GM21717 (cell line): Measurements from ENCODE around the gene ACTRT1.

Source experiments
- ATAC-seq: cut with Tn5 transposase; IDR thresholded peaks from one replicate; pipeline ENCODE4 v1.9.1; 2021; ENCODE audit warnings: mild to moderate bottlenecking, moderate library complexity; ENCODE audit not compliant: unreplicated experiment

The ACTRT1 gene

DNA sequence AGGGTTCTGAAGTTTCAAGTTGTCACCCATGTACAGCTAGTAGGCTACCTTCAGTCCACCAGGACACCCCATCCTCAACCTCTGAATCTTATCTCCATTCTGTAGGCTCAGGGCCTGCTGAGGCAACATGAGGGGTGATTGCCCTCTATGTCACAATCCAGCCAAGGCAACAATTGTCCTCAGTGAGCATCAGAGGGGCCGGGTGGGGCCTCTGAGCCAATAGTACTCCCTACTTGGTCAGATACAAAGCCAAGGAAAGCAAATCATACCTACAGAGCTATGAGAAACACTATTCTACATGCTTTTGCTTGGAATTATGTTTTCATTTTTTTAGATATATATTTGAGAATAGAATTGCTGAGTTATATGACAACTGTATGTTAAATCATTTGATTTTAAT lies at the start of gene ACTRT1:
ACTRT1 (minus strand) TSS at position 101 of the 400 bp plus-strand sequence. CDS start 197 bp downstream, outside the sequence.
- ATAC-seq = no peak

DNA sequence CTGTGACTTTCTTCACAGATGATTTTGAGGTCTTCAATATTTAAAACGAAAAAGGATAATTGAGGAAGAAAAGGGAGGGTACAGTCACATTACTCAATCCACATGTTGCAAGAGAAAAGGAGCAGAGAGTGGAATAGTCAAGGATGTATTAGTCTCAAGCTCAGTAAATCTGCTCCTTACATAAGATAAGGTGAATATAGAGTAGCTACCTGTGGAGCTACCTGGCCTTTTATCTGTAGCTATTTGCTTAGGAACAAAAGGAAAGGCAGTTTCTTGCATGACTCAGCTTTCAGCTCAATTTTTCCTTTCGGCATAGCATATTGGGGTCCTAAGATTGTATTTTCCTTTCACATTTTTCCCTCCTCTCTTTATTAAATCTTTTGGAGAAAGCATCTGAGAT lies 26.3 kb upstream of the ACTRT1 start:
- ATAC-seq = no peak

DNA sequence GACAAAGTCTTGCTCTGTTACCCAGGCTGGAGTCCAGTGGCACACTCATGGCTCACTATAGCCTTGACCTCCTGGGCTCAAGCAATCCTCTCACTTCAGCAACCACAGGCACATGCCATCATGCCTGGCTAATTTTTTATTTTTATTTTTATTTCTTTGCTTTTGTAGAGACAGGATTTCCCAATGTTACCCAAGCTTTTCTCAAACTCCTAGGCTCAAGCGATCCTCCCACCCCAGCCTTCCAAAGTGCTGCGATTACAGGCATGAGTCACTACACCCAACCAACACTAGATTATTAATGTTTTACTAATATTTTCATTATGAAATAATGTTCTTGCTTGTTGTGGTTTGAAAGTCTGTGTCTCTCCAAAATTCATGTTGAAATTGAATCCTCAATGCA lies 5.2 kb upstream of the ACTRT1 start:
- no peak for ATAC-seq

DNA sequence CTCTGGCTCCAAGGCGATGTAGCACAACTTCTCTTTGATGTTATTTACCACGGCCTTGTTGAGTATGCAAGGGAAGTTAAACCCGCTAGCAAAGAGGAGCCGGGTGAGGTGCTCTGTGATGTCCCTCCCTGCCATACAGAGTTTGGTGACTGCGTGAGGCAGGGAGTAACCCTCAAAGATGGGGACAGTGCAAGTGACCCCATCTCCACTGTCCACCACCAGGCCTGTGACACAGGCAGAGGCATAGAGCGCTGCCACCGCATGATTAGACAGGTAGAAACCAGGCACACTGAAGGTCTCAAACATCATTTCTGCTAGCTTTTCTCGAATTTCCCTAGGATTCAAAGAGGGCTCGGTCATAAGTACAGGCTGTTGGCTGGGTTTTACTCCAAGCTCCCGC lies 677 bp downstream of the ACTRT1 start:
- ATAC-seq = no peak

DNA sequence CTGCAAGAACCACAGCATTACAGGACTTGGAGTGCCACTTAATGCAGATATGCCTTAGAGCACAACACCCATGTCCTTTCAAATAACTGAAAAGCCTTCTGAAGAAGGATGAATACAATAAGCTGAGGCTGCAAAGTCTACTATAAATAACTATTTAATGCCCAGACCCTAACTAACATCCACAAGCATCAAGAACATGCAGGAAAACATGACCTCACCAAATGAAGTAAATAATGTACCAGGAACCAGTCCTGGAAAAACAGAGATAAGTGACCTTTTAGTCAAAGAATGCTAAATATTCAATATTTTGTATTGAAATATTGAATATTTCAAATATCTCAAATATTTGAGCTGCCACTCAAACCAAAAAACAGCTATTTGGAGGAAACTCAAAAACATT lies 16.9 kb downstream of the ACTRT1 start:
- no peak for ATAC-seq

DNA sequence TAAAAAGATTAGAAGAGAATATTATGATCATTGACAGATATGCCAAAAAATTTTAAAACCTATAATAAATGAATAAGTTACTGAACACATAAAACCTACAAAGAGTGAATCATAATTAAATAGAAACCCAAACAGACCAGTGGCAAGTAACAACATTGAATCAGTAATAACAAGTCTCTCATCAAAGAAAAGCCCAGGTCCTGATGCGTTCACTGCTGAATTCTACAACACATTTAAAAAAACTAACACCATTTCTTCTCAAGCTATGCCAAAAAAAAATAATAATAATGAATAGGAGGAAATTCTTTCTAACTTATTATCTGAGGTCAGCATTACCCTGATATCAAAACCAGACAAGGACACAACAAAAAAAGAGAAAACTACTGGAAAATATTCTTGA lies 30.6 kb downstream of the ACTRT1 start:
- no peak for ATAC-seq

DNA sequence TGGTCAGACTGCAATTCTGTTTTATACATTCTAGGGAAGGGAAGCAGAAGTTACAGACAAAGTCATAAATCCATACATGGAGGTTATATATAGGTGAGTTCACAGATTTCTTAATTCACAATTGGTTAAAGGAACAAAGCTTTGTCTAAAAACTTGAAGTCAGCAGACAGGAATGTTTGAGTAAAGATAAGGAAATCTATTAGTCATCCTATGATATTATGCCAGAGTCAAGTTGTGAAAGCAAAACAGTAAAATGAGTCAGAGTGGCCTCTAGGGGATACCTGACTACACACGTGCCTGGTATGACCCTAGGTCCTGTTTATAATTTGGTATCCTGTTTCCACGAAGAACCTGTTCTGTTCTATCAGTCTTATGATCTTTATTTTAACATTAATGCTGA lies 31.5 kb downstream of the ACTRT1 start:
- ATAC-seq = no peak

DNA sequence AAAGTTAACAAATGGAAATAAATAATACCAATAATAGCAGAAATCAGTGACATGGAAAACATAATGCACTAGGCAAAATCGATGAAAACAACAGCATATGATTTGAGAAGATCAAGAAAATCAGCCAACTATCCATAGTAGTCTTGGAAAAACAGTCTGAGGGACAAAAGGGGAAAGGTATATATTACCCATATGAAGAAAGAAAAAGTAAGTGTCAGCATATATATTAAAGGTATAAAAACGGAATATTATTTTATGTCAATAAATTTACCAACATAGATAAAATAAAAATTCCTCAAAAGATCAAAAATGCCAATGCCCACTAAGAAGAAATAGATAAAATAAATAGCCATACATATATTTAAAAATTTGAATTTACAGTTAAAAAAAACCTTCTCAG lies 33.0 kb downstream of the ACTRT1 start:
- no peak for ATAC-seq

DNA sequence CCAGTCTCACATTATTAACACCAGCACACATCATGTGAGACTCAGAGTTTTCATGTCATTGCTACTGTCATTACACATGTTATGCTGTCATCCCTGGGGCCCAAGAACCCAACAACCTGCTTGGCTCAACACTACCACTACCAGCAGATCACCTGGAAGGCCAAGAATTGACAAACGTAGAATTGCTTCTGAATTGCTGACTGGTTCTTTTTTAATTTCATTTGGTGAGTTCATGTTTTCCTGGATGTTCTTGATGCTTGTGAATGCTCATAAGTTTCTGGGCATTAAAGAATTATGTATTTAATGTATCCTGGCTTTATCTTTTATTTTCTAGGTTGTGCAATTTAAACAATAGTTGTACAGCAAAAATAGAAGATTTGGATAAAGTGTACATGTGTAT lies 40.2 kb downstream of the ACTRT1 start:
- ATAC-seq = no peak

DNA sequence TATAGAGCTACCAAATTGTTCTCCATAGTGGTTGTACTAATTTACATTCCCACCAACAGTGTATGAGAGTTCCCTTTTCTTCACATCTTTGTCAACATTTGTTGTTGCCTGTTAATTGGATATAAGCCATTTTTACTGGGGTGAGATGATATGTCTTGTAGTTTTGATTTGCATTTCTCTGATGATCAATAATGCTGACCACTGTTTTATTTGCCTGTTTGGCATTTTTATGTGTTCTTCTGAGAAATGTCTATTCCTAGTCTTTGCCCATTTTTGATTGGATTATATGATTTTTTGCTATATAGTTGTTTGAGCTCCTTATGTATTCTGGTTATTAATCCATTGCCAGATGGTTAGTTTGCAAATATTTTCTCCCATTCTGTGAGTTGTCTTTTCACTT lies 44.3 kb downstream of the ACTRT1 start:
- no peak for ATAC-seq
